ENCODE measurements around the gene NUTF2.

NUTF2 gene

GRCh38 chr16:67842509-67843342 is 4.0 kb upstream of the NUTF2 start:
- Histone ChIP-seq H3K9me3 (ENCODE audit: control insufficient read depth, low read length) (no peaks in the 10 kb centered on the region), H3K9ac (no peak overlapping the region), H3K4me3 (ENCODE audit: low read depth, low read length) (peak overlapping the region; percentile 57), H3K27me3 (ENCODE audit: control insufficient read depth, insufficient read depth, low read length) (no peaks in the 10 kb centered on the region), H3K36me3 (ENCODE audit: control insufficient read depth, insufficient read depth, low read length) (no peaks in the 10 kb centered on the region), H3K4me2 (ENCODE audit: low read length) (peak overlapping the region; percentile 84), H3K4me1 (peaks cover 15% of the 10 kb centered on the region), H3K79me2 (peaks cover 12% of the 10 kb centered on the region), H2AFZ (peak overlapping the region; percentile 65), H3K27ac (peak overlapping the region; percentile 99)
- peak; percentile 24 for TF ChIP-seq CTCF (IDR thresholded peaks at IDR 0.05)

GRCh38 chr16:67843343-67843765 is 3.4 kb upstream of the NUTF2 start:
- Histone ChIP-seq H3K4me3 (ENCODE audit: low read depth, low read length) (peak overlapping the region; percentile 57), H3K79me2 (peaks cover 18% of the 10 kb centered on the region), H3K4me2 (ENCODE audit: low read length) (peak overlapping the region; percentile 84), H3K4me1 (peaks cover 21% of the 10 kb centered on the region), H3K27ac (peak overlapping the region; percentile 99), H3K9ac (no peak overlapping the region), H3K9me3 (ENCODE audit: control insufficient read depth, low read length) (no peaks in the 10 kb centered on the region), H2AFZ (peak overlapping the region; percentile 65), H3K36me3 (ENCODE audit: control insufficient read depth, insufficient read depth, low read length) (no peaks in the 10 kb centered on the region), H3K27me3 (ENCODE audit: control insufficient read depth, insufficient read depth, low read length) (no peaks in the 10 kb centered on the region)
- TF ChIP-seq CTCF (IDR thresholded peaks at IDR 0.05): no peak

GRCh38 chr16:67844497-67844896 is 2.2 kb upstream of the NUTF2 start:
- Histone ChIP-seq H3K4me3 (ENCODE audit: low read depth, low read length) (no peak overlapping the region), H3K4me1 (peaks cover 22% of the 10 kb centered on the region)

GRCh38 chr16:67845291-67846062 is 1.3 kb upstream of the NUTF2 start:
- no peak overlapping the region for H3K9ac ChIP-seq
- H3K4me1 ChIP-seq: peaks cover 22% of the 10 kb centered on the region
- peaks cover 36% of the 10 kb centered on the region for H3K79me2 ChIP-seq
- H3K27me3 ChIP-seq (ENCODE audit: control insufficient read depth, insufficient read depth, low read length): no peaks in the 10 kb centered on the region
- H3K4me2 ChIP-seq (ENCODE audit: low read length): peak overlapping the region; percentile 96
- H3K9me3 ChIP-seq (ENCODE audit: control insufficient read depth, low read length): no peaks in the 10 kb centered on the region
- no peak for TF ChIP-seq CTCF (IDR thresholded peaks at IDR 0.05)
- no peak overlapping the region for H3K4me3 ChIP-seq (ENCODE audit: low read depth, low read length)
- peak overlapping the region; percentile 94 for H2AFZ ChIP-seq
- H3K27ac ChIP-seq: peak overlapping the region; percentile 88
- H3K36me3 ChIP-seq (ENCODE audit: control insufficient read depth, insufficient read depth, low read length): no peaks in the 10 kb centered on the region

More at GRCh38 chr16:67844497-67844896, 2.2 kb upstream of the NUTF2 start:
- Histone ChIP-seq H3K27me3 (ENCODE audit: control insufficient read depth, insufficient read depth, low read length) (no peaks in the 10 kb centered on the region), H3K27ac (no peak overlapping the region), H3K79me2 (peaks cover 29% of the 10 kb centered on the region), H3K36me3 (ENCODE audit: control insufficient read depth, insufficient read depth, low read length) (no peaks in the 10 kb centered on the region), H3K9ac (no peak overlapping the region), H3K4me2 (ENCODE audit: low read length) (peak overlapping the region; percentile 43), H2AFZ (no peak overlapping the region), H3K9me3 (ENCODE audit: control insufficient read depth, low read length) (no peaks in the 10 kb centered on the region)
- peak; percentile 13 for TF ChIP-seq CTCF (IDR thresholded peaks at IDR 0.05)
